H9 (cell line): Measurements from ENCODE around the gene C1QA. TPM values are rescaled to one million over a fixed set of nuclear protein-coding genes. Genes with fewer than 3 reads are reported as not detected.

ENCODE experiments used
- DNase-seq: peaks from one replicate; pipeline ENCODE4 v3.0.0-alpha.2; 2017
- H2AFZ ChIP-seq: one replicate; pipeline ENCODE4 v1.6.1; 2013; ENCODE audit warnings: mild to moderate bottlenecking, low read length, control low read depth, moderate library complexity
- H2AK5ac ChIP-seq: 2 replicates; pipeline ENCODE4 v1.6.1; 2013; ENCODE audit warnings: low read length, control low read depth, mixed read lengths; ENCODE audit not compliant: insufficient read length
- H2BK120ac ChIP-seq: one replicate; pipeline ENCODE4 v1.6.1; 2013; ENCODE audit warnings: low read depth, mild to moderate bottlenecking, low read length, control low read depth, inconsistent platforms; ENCODE audit not compliant: poor library complexity, severe bottlenecking
- H2BK12ac ChIP-seq: 2 replicates; pipeline ENCODE4 v1.6.1; 2013; ENCODE audit warnings: low read length, control low read depth, mixed read lengths, low read depth; ENCODE audit not compliant: insufficient read length
- H2BK15ac ChIP-seq: 2 replicates; pipeline ENCODE4 v1.6.1; 2013; ENCODE audit warnings: low read depth, low read length, control low read depth
- H2BK20ac ChIP-seq: one replicate; pipeline ENCODE4 v1.6.1; 2013; ENCODE audit warnings: low read depth, mild to moderate bottlenecking, low read length, control low read depth, inconsistent platforms; ENCODE audit not compliant: poor library complexity, severe bottlenecking
- H2BK5ac ChIP-seq: 2 replicates; pipeline ENCODE4 v1.6.1; 2013; ENCODE audit warnings: low read length, control low read depth, mixed read lengths; ENCODE audit not compliant: insufficient read length
- H3K14ac ChIP-seq: 2 replicates; pipeline ENCODE4 v1.6.1; 2013; ENCODE audit warnings: low read length, control low read depth; ENCODE audit not compliant: insufficient read depth
- H3K18ac ChIP-seq: 2 replicates; pipeline ENCODE4 v1.6.1; 2013; ENCODE audit warnings: low read depth, mild to moderate bottlenecking, mixed read lengths, low read length, control low read depth; ENCODE audit not compliant: insufficient read length
- H3K23ac ChIP-seq: 2 replicates; pipeline ENCODE4 v1.6.1; 2013; ENCODE audit warnings: low read length, control low read depth, mixed read lengths, low read depth; ENCODE audit not compliant: insufficient read length
- H3K23me2 ChIP-seq: 2 replicates; pipeline ENCODE4 v1.6.1; 2013; ENCODE audit warnings: low read depth, mild to moderate bottlenecking, mixed read lengths, low read length, control low read depth; ENCODE audit not compliant: insufficient read length, poor library complexity, severe bottlenecking
- H3K27ac ChIP-seq: 2 replicates; pipeline ENCODE4 v1.5.1; 2013; ENCODE audit warnings: low read length, control low read depth, mixed read lengths, low read depth; ENCODE audit not compliant: insufficient read length
- H3K27me3 ChIP-seq: 2 replicates; pipeline ENCODE4 v1.6.1; 2013; ENCODE audit warnings: low read length, control low read depth, inconsistent platforms; ENCODE audit not compliant: insufficient read depth
- H3K4ac ChIP-seq: 2 replicates; pipeline ENCODE4 v1.6.1; 2013; ENCODE audit warnings: low read depth, mild to moderate bottlenecking, control low read depth, inconsistent platforms, low read length, moderate library complexity
- H3K4me1 ChIP-seq: 2 replicates; pipeline ENCODE4 v1.6.1; 2013; ENCODE audit warnings: low read length, control low read depth, inconsistent platforms; ENCODE audit not compliant: insufficient read depth
- H3K4me2 ChIP-seq: 2 replicates; pipeline ENCODE4 v1.6.1; 2013; ENCODE audit warnings: low read length, control low read depth, mixed read lengths; ENCODE audit not compliant: insufficient read length, insufficient read depth
- H3K56ac ChIP-seq: 2 replicates; pipeline ENCODE4 v1.6.1; 2013; ENCODE audit warnings: low read depth, mild to moderate bottlenecking, mixed read lengths, low read length, control low read depth; ENCODE audit not compliant: insufficient read length
- H3K79me1 ChIP-seq: 2 replicates; pipeline ENCODE4 v1.6.1; 2013; ENCODE audit warnings: low read depth, mild to moderate bottlenecking, moderate library complexity, low read length, control low read depth, inconsistent platforms; ENCODE audit not compliant: insufficient read depth, poor library complexity, severe bottlenecking
- H3K79me2 ChIP-seq: 2 replicates; pipeline ENCODE4 v1.6.1; 2013; ENCODE audit warnings: low read length, control low read depth, inconsistent platforms; ENCODE audit not compliant: insufficient read depth
- H3K9ac ChIP-seq: 2 replicates; pipeline ENCODE4 v1.6.1; 2013; ENCODE audit warnings: low read length, control low read depth, mixed read lengths; ENCODE audit not compliant: insufficient read length; ENCODE audit errors: extremely low read depth
- H3K9me3 ChIP-seq: one replicate; pipeline ENCODE4 v1.6.1; 2013; ENCODE audit warnings: low read depth, low read length, inconsistent platforms; ENCODE audit not compliant: control insufficient read depth
- H3T11ph ChIP-seq: one replicate; pipeline ENCODE4 v1.6.1; 2013; ENCODE audit warnings: mild to moderate bottlenecking, low read length, control low read depth, inconsistent platforms
- H4K20me1 ChIP-seq: one replicate; pipeline ENCODE4 v1.6.1; 2013; ENCODE audit not compliant: control insufficient read depth, insufficient read length, insufficient read depth
- H4K5ac ChIP-seq: 2 replicates; pipeline ENCODE4 v1.6.1; 2013; ENCODE audit warnings: low read depth, mild to moderate bottlenecking, mixed read lengths, low read length, control low read depth; ENCODE audit not compliant: insufficient read length
- H4K8ac ChIP-seq: replicated peaks from 2 replicates; pipeline ENCODE4 v1.6.1; 2013; ENCODE audit warnings: low read length, control low read depth, mixed read lengths, low read depth; ENCODE audit not compliant: insufficient read length
- H4K91ac ChIP-seq: 2 replicates; pipeline ENCODE4 v1.6.1; 2013; ENCODE audit warnings: low read depth, mild to moderate bottlenecking, moderate library complexity, mixed read lengths, low read length, control low read depth; ENCODE audit not compliant: insufficient read length
- H3K27ac Mint-ChIP-seq, 3 experiments: 2 replicates in 2 of 3; 3 replicates in 1 of 3; pipeline ENCODE4 v1.8.0; 2020 to 2021; ENCODE audit warnings: mixed read lengths in 3 of 3, mild to moderate bottlenecking in 1 of 3, moderate library complexity in 1 of 3
- H3K27me3 Mint-ChIP-seq: 2 replicates; pipeline ENCODE4 v1.8.0; 2021; ENCODE audit warnings: low read depth, mild to moderate bottlenecking, moderate library complexity, mixed read lengths
- H3K36me3 Mint-ChIP-seq, 3 experiments: 2 replicates in 2 of 3; 3 replicates in 1 of 3; pipeline ENCODE4 v1.8.0; 2020 to 2021; ENCODE audit warnings: low read depth in 3 of 3, mixed read lengths in 3 of 3; ENCODE audit not compliant: insufficient read depth in 1 of 3
- H3K4me1 Mint-ChIP-seq, 2 experiments: 2 replicates each; pipeline ENCODE4 v1.8.0; 2020; ENCODE audit warnings: mixed read lengths in 2 of 2
- H3K4me3 Mint-ChIP-seq, 2 experiments: 2 replicates in 1 of 2; 3 replicates in 1 of 2; pipeline ENCODE4 v1.8.0; 2020 to 2021; ENCODE audit warnings: mild to moderate bottlenecking in 2 of 2, mixed read lengths in 2 of 2, moderate library complexity in 1 of 2
- H3K9me3 Mint-ChIP-seq, 2 experiments: 2 replicates in 1 of 2; 3 replicates in 1 of 2; pipeline ENCODE4 v1.8.0; 2020; ENCODE audit warnings: mild to moderate bottlenecking in 2 of 2, mixed read lengths in 2 of 2, moderate library complexity in 1 of 2
- WGBS: extraction: QIAGEN DNeasy Blood & Tissue Kit; methylation state at CpG from one replicate; pipeline ENCODE4 v1.1.7; 2013; ENCODE audit warnings: missing lambda C conversion rate, low lambda C conversion rate, mixed read lengths; ENCODE audit not compliant: insufficient read length; ENCODE audit errors: extremely low coverage; 5-methylcytosine and 5-hydroxymethylcytosine counted together
- total RNA-seq: library from RNA; stranded (reverse); gene quantifications from 2 replicates; pipeline ENCODE4 v1.2.1, GENCODE V29; 2021
- TF ChIP-seq, protein P1 (sequence below): fragments of 200-600 bp; sonication (generic); conservative IDR thresholded peaks from 3 replicates; pipeline ENCODE4 v1.8.0; 2021; ENCODE audit warnings: antibody characterized with exemption, mild to moderate bottlenecking

C1QA gene
- total RNA-seq, 1 experiment from 2014 or later: not detected

DNA sequence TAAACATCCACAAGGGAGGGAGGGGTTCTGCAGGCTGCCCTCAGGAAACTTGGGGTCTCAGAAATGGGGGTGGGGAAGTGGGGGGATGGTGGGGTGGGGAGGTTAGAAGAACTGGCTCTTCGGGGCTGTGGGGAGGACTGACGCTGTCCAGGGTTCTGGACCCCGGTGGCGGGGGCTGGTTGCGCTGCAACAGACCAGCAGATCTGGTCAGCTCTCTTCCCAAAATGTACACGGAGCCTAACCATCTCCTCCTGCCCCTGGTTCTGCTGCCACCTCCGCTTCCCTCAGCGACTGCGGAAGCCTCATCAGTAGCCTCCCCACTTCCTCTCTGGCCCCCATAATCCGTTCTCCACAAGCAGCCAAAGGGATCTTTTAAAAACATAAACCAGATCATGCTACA lies 29.3 kb upstream of the C1QA start:
- no peak overlapping the region for H3T11ph ChIP-seq
- no CpG with 5 or more reads among the region's 10 CpGs for WGBS
- H3K9me3 ChIP-seq: no peaks in the 10 kb centered on the region
- DNase-seq: no peak
- H2BK120ac ChIP-seq: no peak overlapping the region
- H4K20me1 ChIP-seq: no peaks in the 10 kb centered on the region
- no peak overlapping the region for H3K9ac ChIP-seq
- no peak overlapping the region for H3K23ac ChIP-seq
- H3K36me3 Mint-ChIP-seq: no peaks in the 10 kb centered on the region
- H2AFZ ChIP-seq: no peak overlapping the region
- no peaks in the 10 kb centered on the region for H3K4me1 ChIP-seq
- no peak overlapping the region for H4K91ac ChIP-seq
- H2AK5ac ChIP-seq: no peak overlapping the region
- H3K79me1 ChIP-seq: no peaks in the 10 kb centered on the region
- H3K23me2 ChIP-seq: no peaks in the 10 kb centered on the region
- H3K56ac ChIP-seq: no peak overlapping the region
- H3K14ac ChIP-seq: no peak overlapping the region
- no peak overlapping the region for H2BK20ac ChIP-seq
- no peaks in the 10 kb centered on the region for H3K79me2 ChIP-seq
- no peak overlapping the region for H2BK5ac ChIP-seq
- no peak overlapping the region for H4K8ac ChIP-seq
- no peak overlapping the region for H4K5ac ChIP-seq
- H3K27ac ChIP-seq: no peak overlapping the region
- H3K27ac Mint-ChIP-seq: no peak overlapping the region
- H3K4me2 ChIP-seq: no peak overlapping the region
- H3K27me3 ChIP-seq: no peaks in the 10 kb centered on the region
- H3K4me1 Mint-ChIP-seq: peaks cover 36 to 74% of the 10 kb centered on the region in 2 experiments
- H3K4ac ChIP-seq: no peak overlapping the region
- H2BK12ac ChIP-seq: no peak overlapping the region
- TF ChIP-seq, protein P1, sequence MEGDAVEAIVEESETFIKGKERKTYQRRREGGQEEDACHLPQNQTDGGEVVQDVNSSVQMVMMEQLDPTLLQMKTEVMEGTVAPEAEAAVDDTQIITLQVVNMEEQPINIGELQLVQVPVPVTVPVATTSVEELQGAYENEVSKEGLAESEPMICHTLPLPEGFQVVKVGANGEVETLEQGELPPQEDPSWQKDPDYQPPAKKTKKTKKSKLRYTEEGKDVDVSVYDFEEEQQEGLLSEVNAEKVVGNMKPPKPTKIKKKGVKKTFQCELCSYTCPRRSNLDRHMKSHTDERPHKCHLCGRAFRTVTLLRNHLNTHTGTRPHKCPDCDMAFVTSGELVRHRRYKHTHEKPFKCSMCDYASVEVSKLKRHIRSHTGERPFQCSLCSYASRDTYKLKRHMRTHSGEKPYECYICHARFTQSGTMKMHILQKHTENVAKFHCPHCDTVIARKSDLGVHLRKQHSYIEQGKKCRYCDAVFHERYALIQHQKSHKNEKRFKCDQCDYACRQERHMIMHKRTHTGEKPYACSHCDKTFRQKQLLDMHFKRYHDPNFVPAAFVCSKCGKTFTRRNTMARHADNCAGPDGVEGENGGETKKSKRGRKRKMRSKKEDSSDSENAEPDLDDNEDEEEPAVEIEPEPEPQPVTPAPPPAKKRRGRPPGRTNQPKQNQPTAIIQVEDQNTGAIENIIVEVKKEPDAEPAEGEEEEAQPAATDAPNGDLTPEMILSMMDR: no peak
- peak overlapping the region in 1 of 2 experiments; percentile 20; a peak in 1 of 5 replicates for H3K4me3 Mint-ChIP-seq
- peaks cover 75% of the 10 kb centered on the region for H3K27me3 Mint-ChIP-seq
- H2BK15ac ChIP-seq: no peak overlapping the region
- H3K18ac ChIP-seq: no peak overlapping the region
- H3K9me3 Mint-ChIP-seq: peaks cover 0 to 3% of the 10 kb centered on the region in 2 experiments; a peak in 2 of 5 replicates
